ENCODE data around the gene NFATC1. TPM values are rescaled to one million over a fixed set of nuclear protein-coding genes. Genes with fewer than 3 reads are reported as not detected.
A peak's percentile ranks its signal among the peaks of the same experiment; 100 is the strongest.

NFATC1 gene
- total RNA-seq, 3 donors from 2014 or later (not counting 1 experiment from before 2014, with no cell fraction given), result 35.8 to 47.4 (median 37.1) TPM

DNA sequence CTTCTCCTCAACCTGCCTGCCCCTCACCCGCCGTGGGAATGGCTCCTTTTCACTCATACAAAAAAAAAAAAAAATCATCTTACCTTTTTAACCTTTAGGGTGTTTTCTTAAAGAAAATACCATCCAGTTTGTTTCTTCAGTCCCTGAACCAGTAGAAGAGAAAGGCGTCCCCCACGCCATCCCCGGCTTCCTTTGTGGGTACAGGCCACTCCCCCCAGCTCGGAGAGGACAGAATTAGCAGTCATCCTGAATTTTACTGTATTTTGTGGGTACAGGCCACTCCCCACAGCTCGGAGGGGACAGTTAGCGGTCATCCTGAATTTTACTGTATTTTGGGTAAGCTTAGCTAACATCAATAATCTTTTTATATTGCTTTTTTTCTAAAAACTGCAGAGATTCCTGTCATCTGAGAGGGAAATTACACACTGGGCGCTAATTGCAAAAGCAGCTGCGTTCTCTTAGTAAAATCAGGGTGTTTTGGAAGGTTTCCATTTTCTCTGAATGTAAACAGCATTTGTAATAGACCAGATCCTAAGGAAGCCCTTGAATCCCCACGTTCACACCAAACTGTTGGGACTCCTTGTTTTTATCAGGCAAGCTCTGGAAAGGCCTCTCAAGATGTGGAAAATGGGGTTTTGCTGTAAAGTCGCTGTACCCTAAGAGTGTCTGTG is 72.5 kb downstream of the NFATC1 start:
- H3K27me3 Mint-ChIP-seq (ENCODE audit: low read depth in 2 of 2), result no peaks in the 10 kb centered on the region
- peaks cover 9% of the 10 kb centered on the region for H3K4me1 ChIP-seq (ENCODE audit: control insufficient read depth, insufficient read depth, low read length)
- no peaks in the 10 kb centered on the region for H3K9me3 Mint-ChIP-seq
- peaks cover 24% of the 10 kb centered on the region for H3K36me3 ChIP-seq (ENCODE audit: control insufficient read depth, insufficient read depth, low read length)
- H3K27me3 ChIP-seq (ENCODE audit: control insufficient read depth, insufficient read depth, low read length), result no peaks in the 10 kb centered on the region
- intact Hi-C loops (cut with micrococcal nuclease), result no loop called here
- H3K27ac Mint-ChIP-seq, result no peak overlapping the region
- H3K4me1 Mint-ChIP-seq, result no peaks in the 10 kb centered on the region
- no peaks in the 10 kb centered on the region for H3K9me3 ChIP-seq (ENCODE audit: control insufficient read depth, insufficient read depth, low read length)
- no peak for DNase-seq
- ATAC-seq, result no peak
- TF ChIP-seq CTCF (IDR thresholded peaks at IDR 0.05), result no peak
- H3K36me3 Mint-ChIP-seq, result no peaks in the 10 kb centered on the region
- H3K4me3 ChIP-seq (ENCODE audit: low read length), result no peak overlapping the region
- no peak overlapping the region for H3K27ac ChIP-seq (ENCODE audit: low read length)
- no peak overlapping the region for H3K4me3 Mint-ChIP-seq
- 68% methylated on average over 12 of the region's 12 CpGs for WGBS (ENCODE audit: insufficient coverage)

DNA sequence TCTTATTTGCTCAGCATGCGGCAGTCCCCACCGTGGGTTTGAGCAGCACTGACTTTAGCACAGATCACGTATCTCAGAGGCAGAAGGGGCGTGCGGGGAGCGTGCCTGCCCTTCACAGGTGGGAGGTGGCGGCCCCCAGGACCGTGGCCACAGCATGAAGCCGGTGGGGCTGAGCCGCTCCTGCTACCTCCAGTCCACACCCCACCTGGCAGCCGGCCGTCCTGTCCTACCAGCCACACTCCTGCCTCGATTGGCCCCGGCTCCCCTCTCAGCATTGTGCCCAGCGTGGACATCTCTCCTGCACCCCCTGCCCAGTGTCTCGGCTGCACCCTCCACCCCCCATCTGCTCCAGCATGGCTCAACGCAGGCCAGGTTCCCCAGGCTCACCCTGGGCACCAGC is 73.6 kb downstream of the NFATC1 start:
- no peak for DNase-seq
- ATAC-seq, result no peak
- peaks cover 24% of the 10 kb centered on the region for H3K36me3 ChIP-seq (ENCODE audit: control insufficient read depth, insufficient read depth, low read length)

DNA sequence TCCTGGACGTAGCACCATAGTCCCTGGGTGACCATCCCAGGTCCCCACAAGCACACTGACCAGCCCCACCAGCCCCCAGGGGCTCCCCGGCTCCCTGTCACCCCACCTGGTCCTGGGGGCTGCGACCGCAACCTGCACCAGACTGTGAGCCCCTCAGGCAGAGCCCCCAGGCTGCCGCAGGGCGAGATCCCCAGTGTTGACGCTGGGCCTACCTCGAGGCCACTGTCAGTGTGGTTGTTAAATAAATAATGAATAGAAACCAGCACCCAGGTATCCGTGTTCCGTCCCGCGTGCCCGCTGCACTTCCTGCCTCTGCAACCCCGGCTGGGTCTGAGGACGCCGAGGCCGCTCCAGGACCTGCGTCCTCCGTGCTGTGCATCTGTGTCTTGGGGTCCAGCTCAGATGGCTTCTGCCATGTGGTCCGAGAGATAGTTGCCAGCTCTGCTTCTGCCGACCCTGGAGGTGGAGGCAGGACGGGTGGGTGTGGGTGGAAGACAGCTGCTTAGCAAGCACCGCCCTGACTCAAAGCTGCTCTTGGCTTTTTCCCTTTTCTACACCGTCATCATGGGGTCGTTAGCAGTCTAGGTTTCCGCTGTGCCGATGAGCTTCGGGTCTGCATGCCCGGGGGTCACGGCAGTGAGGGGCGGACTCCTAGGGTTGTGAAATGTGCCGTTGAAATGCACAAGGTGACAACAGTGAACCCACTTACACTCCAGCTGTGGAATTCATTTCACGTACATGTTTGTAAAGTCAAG is 74.2 kb downstream of the NFATC1 start:
- intact Hi-C loops (cut with micrococcal nuclease), result no loop called here
- Mint-ChIP-seq H3K4me1 (no peaks in the 10 kb centered on the region), H3K9me3 (no peaks in the 10 kb centered on the region), H3K36me3 (no peaks in the 10 kb centered on the region), H3K27ac (peak overlapping the region in 1 of 2 donors; percentile 22), H3K4me3 (no peak overlapping the region), H3K27me3 (ENCODE audit: low read depth in 2 of 2) (no peaks in the 10 kb centered on the region)
- no peaks in the 10 kb centered on the region for H3K27me3 ChIP-seq (ENCODE audit: control insufficient read depth, insufficient read depth, low read length)
- H3K27ac ChIP-seq (ENCODE audit: low read length), result no peak overlapping the region
- no peak overlapping the region for H3K4me3 ChIP-seq (ENCODE audit: low read length)
- TF ChIP-seq CTCF (IDR thresholded peaks at IDR 0.05), result no peak
- H3K4me1 ChIP-seq (ENCODE audit: control insufficient read depth, insufficient read depth, low read length), result peaks cover 9% of the 10 kb centered on the region
- ATAC-seq (no peak), DNase-seq (no peak)
- 93% methylated on average over 33 of the region's 33 CpGs for WGBS (ENCODE audit: insufficient coverage)
- H3K36me3 ChIP-seq (ENCODE audit: control insufficient read depth, insufficient read depth, low read length), result peaks cover 24% of the 10 kb centered on the region
- no peaks in the 10 kb centered on the region for H3K9me3 ChIP-seq (ENCODE audit: control insufficient read depth, insufficient read depth, low read length)

More for the DNA sequence above, 73.6 kb downstream of the NFATC1 start:
- H3K4me3 ChIP-seq (ENCODE audit: low read length), result no peak overlapping the region
- no peak for TF ChIP-seq CTCF (IDR thresholded peaks at IDR 0.05)
- Mint-ChIP-seq H3K27ac (peak overlapping the region in 1 of 2 donors; percentile 22), H3K9me3 (no peaks in the 10 kb centered on the region), H3K36me3 (no peaks in the 10 kb centered on the region), H3K27me3 (ENCODE audit: low read depth in 2 of 2) (no peaks in the 10 kb centered on the region), H3K4me3 (no peak overlapping the region), H3K4me1 (no peaks in the 10 kb centered on the region)
- no peaks in the 10 kb centered on the region for H3K27me3 ChIP-seq (ENCODE audit: control insufficient read depth, insufficient read depth, low read length)
- H3K9me3 ChIP-seq (ENCODE audit: control insufficient read depth, insufficient read depth, low read length), result no peaks in the 10 kb centered on the region
- 94% methylated on average over 17 of the region's 17 CpGs for WGBS (ENCODE audit: insufficient coverage)
- no peak overlapping the region for H3K27ac ChIP-seq (ENCODE audit: low read length)
- intact Hi-C loops (cut with micrococcal nuclease), result no loop called here
- H3K4me1 ChIP-seq (ENCODE audit: control insufficient read depth, insufficient read depth, low read length), result peaks cover 9% of the 10 kb centered on the region
